ENCODE results near the gene DHCR24.
A peak's percentile ranks its signal among the peaks of the same experiment; 100 is the strongest.

Gene DHCR24

DNA sequence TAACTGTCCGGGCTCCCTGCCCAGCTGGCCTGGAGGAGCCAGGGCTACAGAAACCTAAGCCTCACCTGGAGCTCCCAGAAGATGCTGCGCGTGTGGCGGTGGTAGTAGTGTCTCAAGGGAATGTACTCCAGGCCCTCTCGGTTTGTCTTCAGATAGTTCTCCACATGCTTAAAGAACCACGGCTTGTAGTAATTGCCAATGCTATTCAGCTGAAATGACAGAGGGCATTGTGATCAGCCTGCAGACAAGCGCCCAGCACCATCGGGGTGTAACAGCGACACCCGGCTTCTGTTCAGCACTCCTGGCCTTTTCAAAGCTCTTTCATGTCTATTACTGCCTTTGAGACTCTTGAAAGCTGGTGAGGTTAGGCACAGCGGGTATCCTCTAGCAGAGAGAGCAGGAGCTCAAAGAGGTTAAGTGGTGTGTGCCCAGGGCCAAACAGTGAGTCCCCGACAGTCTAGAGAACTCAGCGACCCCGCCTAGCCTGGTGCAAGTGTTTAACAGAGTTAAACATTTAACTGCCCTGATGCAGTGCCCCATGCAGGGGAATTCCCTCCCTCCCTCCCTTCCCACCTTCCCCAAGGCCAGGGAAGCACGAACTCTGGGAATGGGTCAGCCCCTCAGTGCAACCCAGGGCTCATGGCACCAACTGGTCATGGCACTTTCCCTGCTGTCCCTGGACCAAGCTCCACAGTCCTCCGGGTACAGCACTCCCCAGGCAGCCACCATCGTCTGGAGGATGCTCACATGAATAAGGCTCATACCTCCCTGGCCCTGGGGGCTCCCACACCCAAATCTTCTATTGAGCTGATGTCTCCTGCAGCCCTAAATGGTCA is 21.5 kb downstream of the DHCR24 start:
- TF ChIP-seq TCF12 (IDR thresholded peaks at IDR 0.05; ENCODE audit: low read depth) (no peak), ZBTB7A (IDR thresholded peaks at IDR 0.05; ENCODE audit: low read depth) (no peak), FOXM1 (IDR thresholded peaks at IDR 0.05; ENCODE audit: borderline replicate concordance, low read depth) (no peak), REST (IDR thresholded peaks at IDR 0.05; ENCODE audit: low read depth) (peak; percentile 21; the same call in 1 of the 2 replicates)

GRCh38 chr1:54864460-54865208 is 22.4 kb downstream of the DHCR24 start:
- TF ChIP-seq CEBPB (IDR thresholded peaks at IDR 0.05) (peak; percentile 83), REST (IDR thresholded peaks at IDR 0.05; ENCODE audit: low read depth) (no peak)

- TF ChIP-seq YY1 (IDR thresholded peaks at IDR 0.05; ENCODE audit: low read depth) (no peak), CREB1 (IDR thresholded peaks at IDR 0.05; ENCODE audit: low read depth) (no peak), USF1 (IDR thresholded peaks at IDR 0.05) (no peak), TEAD4 (IDR thresholded peaks at IDR 0.05) (no peak), TAF1 (IDR thresholded peaks at IDR 0.05; ENCODE audit: low read depth) (no peak), RAD21 (IDR thresholded peaks at IDR 0.05; ENCODE audit: low read depth) (no peak), REST (IDR thresholded peaks at IDR 0.05; ENCODE audit: low read depth) (no peak), CEBPB (IDR thresholded peaks at IDR 0.05) (no peak), FOXM1 (IDR thresholded peaks at IDR 0.05; ENCODE audit: borderline replicate concordance, low read depth) (no peak), NFIC (IDR thresholded peaks at IDR 0.05) (no peak), EP300 (IDR thresholded peaks at IDR 0.05; ENCODE audit: borderline replicate concordance) (no peak), ZBTB7A (IDR thresholded peaks at IDR 0.05; ENCODE audit: low read depth) (no peak), TCF12 (IDR thresholded peaks at IDR 0.05; ENCODE audit: low read depth) (no peak), EGR1 (IDR thresholded peaks at IDR 0.05) (no peak)
- TF ChIP-seq, protein P1, sequence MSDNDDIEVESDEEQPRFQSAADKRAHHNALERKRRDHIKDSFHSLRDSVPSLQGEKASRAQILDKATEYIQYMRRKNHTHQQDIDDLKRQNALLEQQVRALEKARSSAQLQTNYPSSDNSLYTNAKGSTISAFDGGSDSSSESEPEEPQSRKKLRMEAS (IDR thresholded peaks at IDR 0.05), result no peak
These were observed 23.7 kb downstream of the DHCR24 start for GRCh38 chr1:54863267-54863665.

DNA sequence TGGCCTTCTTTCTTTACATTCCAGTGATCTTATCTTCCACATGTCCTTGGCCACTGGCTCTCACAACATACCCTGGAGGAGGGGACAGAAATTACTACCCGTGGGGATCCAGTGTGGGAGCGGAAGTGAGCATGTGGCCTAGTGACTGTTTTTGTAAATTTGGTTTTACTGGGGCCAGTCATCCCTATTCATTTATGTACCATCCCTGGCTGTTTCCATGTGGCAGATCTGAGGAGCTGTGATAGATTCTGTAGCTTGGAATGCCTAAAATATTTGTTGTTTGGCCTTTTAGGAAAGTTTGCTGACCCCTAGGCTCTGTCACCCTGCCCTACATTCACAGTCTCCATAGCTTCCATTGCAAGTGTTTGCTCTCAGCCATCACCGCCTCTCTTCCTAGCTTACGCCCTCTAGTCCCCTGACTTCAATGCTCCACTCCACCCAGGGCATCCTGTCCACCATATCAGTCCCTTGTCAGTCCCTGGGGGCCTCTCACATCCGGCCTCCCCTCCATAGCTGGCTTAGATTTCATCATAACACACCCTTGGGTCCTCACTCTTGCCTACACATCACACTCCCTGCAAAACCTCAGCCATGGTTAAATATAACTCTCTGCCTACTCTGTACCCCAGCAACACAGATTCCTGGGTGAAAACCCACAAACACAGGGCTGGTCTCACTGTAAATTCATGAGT is 25.8 kb downstream of the DHCR24 start:
- peak; percentile 54; the same call in 1 of the 2 replicates for TF ChIP-seq NFIC (IDR thresholded peaks at IDR 0.05)
- peak; percentile 84 for TF ChIP-seq TEAD4 (IDR thresholded peaks at IDR 0.05)
- TF ChIP-seq TCF12 (IDR thresholded peaks at IDR 0.05; ENCODE audit: low read depth), result peak; percentile 83
- TF ChIP-seq, protein P1 (IDR thresholded peaks at IDR 0.05), result peak; percentile 73
- TF ChIP-seq ZBTB7A (IDR thresholded peaks at IDR 0.05; ENCODE audit: low read depth), result no peak
- peak; percentile 64; the same call in 1 of the 2 replicates for TF ChIP-seq EP300 (IDR thresholded peaks at IDR 0.05; ENCODE audit: borderline replicate concordance)
- no peak for TF ChIP-seq EGR1 (IDR thresholded peaks at IDR 0.05)

All from Ishikawa (cell line).